ACHN (cell line): ENCODE data around the gene CAMSAP1.

ENCODE experiments used
- DNase-seq: peaks from one replicate; pipeline ENCODE4 v3.0.0-alpha.2; 2015
- in situ Hi-C: cut with HindIII; loops from 2 replicates; pipeline ENCODE4 v1.10.0; 2017; ENCODE audit warnings: low sequenced_read_pairs, low pct_ligation_motif_present, low pct_unique_long_range_greater_than_20kb

The CAMSAP1 gene

DNA sequence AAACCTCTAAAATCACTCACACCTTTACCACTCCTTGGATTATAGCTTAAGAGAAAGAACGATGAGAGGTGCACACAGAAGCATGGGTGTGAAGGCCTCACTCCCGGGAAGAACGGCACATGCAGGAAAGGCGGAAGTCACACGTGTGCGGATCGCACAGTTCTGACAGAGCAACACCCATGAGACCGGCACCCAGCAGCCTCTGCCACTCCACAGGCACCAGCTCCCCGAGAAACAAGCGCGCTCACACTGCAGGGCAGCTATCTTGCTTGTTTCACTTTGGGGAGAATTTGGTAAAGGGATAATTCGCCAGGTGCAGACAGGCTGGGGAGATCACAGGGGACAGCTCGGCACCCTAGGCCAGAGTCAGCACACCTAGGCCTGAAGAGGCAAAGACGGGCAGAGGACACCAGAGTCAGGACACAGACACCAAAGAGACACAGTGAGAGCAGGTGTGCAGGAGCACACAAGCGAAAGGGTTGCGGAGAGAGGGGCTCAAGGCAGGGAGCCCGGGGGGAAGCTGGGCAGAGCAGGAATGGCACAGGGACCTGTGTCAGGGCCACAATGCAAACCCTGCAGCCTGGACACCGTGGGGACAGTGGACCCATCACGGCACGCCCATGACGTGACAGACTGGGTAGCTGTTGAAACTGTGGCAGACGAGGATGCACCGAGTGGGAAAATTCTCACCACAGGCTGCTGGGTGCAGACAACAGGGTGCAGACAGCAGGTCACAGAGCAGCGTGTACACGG is 81.7 kb downstream of the CAMSAP1 start:
- DNase-seq: no peak
- in situ Hi-C loops: no loop called here

DNA sequence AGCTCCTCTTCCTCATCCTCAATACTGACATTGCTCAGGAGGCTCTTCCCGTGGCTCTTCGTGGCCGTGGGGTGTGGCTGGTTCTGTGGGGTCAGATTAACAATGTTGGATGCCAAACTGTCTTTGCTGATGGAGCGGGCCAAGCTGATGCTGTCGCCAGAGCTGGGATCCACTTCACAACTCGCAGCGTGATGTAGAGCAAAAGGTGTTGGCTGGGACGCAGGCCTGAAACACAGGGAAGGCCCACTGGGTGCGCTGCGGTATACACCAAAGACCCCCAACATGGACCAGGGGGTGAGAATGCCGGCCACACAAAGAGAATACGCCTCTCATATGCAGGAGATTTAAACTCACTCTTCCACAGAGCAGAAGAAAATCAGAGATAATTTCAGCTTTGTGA is 84.3 kb downstream of the CAMSAP1 start:
- in situ Hi-C loops: no loop called here
- no peak for DNase-seq

DNA sequence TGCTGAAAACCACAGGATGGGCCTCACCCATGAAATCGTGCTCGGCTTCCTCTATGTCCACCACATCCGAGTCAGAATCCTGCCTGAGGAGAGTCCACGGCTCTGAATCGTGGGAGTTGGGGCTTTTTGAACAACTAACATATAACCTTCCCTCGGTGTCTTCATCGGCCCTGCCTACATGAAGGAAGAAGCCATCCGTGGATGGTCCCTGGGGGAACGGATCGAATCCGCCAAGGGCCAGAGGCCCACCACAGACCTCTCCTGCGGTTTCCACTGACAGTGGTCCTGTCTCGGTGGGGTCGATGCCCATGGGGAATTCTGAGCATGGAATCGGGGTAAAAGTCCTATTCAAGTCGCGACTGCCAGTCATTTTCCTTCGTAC is 85.0 kb downstream of the CAMSAP1 start:
- DNase-seq: no peak
- in situ Hi-C loops: no loop called here

DNA sequence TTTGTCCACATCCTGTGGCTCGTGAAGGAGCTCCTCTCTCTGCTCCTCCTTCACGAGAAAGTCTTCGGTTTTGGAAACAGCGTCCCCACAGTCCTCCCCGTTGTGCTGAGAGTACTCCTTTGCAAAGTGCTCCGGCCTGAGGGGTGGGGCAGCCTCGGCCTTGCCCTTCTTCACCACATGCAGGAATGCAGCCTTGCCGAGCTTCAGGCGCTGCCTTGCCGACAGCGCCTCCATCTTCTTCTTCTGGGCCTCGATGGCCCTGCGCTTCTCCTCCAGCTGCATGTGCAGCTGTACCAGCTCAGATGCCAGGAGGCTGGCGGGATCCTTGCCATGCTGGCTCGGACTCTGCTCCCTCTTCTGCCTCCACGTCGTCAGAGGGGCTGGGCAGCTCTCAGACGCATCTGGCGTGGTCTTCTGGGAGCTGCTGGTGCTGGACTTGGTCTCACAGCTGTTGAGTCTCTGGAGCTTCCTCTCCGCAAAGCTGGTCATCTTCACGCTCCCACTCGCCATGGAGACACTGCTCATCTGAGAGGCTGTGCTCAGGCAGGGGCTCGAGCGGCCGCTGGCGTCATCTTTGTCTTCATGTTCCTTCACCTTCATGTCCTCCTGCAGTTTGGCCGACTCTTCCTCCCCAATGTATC is 85.5 kb downstream of the CAMSAP1 start:
- DNase-seq: no peak
- in situ Hi-C loops: no loop called here

DNA sequence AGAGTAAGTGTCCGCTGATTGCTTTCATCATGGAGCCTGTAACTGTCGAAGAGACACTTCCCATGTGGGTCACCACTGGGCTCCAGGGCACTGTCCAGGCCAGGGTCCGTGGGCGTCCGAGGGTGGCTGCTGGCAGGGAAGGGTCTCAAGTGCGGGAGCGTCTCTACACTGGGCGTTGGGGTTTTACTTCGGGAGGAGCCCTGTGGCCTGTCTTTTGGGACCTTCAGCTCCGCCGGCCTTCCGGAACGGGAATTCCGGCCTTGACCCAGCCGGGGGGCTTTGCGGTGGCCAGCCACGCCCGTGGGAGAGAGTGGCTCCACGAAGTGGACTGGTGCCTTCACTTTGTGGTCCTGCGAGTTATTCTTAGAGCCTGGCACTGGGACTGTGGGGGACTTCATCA is 86.2 kb downstream of the CAMSAP1 start:
- DNase-seq: no peak
- in situ Hi-C loops: no loop called here

DNA sequence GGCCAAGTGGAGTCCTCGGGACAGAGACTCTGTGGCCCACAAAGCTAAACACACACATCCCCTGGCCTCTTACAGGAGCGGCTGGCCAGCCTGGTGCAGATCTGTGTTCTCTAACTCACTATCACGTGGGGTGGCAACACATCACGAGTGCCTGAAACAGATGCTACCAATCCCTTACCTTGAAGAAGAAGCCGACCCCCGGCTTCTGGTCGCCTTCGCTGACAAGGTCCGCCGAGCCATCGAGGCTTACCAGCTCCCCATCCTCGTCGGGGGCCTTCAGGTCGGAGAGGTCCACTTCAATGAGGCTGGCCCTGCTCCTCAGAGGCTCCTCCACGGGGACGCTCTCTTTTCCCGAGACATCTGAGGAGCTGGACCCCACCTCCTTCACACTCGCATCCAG is 86.7 kb downstream of the CAMSAP1 start:
- in situ Hi-C loops: no loop called here
- no peak for DNase-seq

DNA sequence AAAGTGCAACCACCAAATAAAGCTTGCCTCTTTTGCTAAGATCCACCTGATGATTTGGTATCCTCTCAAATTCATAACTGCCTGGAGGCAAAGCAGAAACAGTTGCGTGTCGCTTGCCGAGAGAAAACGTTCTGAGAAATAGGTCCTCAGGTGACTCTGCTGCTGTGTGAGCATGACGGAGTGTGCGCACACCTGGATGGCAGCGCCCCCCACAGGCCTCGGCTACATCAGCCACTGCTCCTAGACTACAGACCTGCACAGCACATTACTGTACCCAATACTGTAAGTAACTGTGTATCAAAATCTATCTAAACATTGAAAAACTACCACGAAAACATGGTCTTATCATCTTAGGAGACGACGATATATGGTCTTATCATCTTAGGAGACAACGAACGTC is 87.4 kb downstream of the CAMSAP1 start:
- no peak for DNase-seq
- in situ Hi-C loops: no loop called here

DNA sequence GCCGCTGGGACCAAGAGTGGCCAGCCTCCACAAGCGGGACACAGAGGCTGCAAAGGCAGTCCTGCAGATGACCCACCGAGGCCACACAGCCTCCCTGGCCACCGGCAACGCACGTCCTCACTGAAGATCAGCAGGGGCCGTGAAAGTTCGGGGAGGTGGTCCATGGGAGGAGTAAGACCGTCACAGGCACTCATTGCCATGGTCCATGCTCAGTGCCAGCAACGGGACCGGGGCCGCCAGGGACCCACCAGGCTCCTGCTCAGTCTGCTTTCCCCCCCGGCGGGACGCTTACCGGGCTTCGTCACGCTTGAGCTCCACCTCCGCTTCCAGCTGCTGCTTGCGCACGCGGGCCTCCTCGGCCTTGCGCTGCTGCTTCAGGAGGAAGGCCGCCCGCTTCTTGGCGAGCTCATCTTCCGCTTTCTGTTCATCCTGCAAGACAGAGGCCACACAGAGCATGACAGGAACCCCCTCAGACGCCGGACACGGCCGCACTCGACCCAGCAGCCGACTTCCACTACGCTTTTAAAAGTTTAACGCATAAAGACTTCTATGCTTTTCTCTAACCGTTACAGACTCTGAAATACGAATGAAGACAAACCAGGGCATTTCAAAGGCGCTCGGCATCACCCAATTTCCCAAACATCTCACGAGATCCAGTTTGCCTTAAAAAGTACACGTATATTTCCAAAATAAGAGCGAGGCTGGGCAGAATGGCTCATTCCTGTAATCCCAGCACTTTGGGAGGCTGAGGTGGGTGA is 88.4 kb downstream of the CAMSAP1 start:
- DNase-seq: no peak
- in situ Hi-C loops: no loop called here

DNA sequence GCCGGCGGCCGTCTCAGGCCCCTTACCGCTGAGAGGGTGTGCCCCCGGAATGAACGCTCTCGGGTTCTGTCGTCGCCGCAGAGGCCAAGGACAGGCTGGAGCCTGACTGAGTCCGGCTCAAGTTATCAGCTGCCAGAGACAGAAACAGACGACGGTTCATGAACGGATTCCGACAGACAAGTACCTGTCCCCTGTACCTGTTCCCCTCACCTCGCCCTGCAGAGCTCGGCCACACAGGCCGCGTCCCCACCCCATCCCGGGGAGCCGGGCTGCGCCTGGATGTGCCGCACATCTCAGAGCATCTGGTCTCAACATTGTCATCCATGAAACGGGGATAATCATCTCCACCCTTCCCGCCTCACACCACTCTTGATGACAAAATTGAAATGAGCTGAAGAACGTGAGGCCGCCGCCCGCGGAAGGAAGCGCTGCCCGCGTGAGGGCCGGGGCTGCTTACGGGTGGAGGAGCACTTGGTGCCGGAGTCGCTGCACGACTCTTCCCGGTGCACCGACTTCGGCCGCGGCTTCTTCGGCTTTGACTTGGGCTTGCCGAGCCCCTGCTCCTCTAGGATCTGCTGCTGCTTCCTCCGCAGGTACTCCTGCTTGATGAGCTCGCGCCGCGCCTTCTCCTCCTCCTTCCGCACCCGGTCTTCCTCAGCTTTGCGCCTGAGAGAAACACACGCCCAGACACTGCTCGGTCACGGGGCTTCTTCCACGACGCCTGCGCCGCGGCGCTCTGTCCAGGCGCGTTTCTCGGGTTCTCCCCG is 89.2 kb downstream of the CAMSAP1 start:
- in situ Hi-C loops: no loop called here
- DNase-seq: no peak

DNA sequence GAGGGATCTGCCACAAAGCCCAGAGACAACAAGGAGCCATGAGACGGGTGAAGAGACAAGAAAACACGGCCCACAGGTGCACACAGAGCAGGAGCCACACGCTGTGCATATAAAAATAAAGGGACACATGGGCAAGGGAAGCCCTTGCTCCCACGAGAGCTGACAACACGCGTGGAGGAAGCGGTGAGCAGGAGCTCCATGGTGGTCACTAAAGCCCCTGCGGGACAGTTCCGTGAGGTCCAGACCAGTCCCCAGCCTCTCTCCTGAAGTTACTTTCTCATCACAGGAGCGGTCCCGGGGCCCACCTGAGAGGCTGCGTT is 90.7 kb downstream of the CAMSAP1 start:
- DNase-seq: no peak
- in situ Hi-C loops: no loop called here

DNA sequence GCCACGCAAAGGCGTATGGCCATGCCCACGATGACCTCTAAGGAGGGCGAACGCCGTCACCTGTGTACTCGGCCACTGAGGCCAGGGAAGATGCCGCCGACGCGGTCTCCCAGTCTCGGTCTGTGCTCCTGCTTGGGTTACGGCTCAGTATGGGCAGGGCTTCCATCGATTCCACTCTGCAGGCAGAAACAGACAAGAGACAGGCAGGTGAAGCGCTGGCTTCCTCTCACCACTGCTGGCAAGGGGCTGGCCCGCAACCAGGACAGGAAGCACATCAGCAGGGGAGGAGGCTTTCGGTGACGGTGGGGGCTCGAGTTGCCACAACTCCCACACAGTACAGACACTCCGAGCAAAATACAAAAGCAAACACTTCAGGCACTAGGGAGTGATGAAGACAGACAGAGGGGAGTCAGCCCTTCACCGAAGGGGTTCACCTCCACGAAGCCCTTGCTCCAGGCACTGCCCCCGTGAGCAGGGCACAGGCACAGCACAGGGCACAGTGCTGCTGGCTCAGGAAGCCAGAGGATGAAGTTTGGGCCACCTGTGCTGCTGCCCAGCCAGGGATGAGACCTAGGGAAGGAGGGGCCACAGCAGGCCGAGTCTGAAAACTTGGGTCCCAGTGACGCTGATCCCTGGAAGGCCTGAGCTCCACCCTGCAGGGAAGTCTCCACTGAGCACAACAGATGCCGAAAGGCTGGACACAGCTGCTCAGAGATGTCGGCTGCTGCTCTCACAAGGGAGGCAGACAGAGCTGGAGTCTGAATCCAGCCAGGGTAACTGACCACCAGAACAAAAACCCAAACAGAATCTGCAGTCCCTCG is 91.3 kb downstream of the CAMSAP1 start:
- in situ Hi-C loops: no loop called here
- DNase-seq: no peak

DNA sequence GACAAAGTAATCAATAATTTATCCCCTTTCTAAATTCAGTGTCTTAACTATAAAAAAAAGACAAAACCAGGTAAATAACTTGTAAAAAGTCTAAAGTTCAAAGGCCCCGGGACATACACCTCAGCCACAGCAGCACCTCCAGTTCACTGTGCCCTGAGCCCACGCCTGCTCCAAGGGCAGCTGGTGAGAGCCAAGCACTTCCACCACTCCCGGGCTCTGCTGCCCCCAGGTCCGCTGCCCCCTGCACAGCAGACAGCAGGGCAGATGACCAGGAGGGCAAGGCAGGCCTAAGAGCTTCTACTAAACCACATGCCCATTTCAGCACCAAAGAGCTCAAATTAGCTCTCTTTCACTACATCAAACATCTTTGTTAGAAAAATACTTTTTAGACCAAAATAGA is 91.9 kb downstream of the CAMSAP1 start:
- no peak for DNase-seq
- in situ Hi-C loops: no loop called here

DNA sequence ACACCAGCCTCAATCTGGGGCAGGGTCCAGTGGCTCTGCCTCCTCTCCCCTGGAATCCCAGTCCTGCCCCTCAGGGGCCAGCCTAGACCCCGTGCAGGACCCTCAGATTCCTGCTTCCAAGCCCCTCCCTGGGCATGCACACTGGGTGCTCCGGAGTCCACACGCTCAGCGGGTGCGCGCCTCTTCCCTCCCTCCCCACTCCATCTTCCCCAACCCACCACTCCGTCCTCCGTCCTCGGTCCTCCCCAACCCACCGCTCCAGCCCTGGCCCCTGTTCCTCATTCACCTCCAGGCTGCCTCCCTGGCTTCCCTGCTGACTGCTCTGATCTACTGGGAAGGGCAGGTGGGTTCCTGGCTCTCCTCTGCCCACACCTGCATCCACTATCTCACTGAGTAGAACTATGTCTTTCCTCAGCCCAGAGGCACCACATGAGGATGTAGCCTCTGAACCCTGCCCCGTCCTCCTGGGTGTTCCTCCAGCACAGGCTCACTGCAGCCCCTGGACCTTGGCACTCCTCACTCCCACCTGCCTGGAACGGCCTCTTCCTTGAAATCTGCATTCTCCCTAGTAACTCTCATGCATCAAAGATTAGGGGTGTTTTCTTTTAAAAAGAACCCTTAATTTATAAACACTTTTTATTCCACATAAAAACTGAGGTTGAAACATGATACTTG is 92.8 kb downstream of the CAMSAP1 start:
- in situ Hi-C loops: no loop called here
- DNase-seq: no peak

DNA sequence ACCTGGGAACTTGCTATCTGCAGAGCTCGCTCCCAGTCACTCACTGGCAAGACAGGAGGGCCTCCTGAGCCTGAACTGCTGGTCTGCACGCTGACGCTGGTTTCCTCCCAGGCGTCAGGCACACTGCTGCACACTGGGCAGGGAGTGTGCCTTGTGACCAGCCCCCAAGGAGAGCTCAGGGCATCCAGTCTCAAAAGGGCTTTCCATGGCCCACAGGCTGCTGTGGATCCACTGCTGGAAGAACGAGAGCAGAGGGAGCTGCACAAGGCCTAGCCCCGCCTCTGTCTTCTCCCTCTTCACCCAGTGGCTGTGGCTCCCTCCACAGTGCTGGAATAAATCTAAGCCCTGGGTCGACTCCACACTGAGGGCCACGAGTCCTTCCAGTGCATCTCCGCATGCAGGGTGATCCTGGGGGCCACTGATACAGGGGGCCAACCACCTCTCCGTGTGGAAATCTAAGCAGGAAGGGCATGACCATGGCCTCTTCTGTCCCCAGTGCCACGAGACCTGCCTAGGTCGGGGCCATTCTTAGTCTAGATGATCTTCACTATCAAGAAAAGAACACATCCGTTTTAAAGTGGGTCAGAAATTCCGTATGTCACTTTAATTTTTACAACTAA is 93.6 kb downstream of the CAMSAP1 start:
- in situ Hi-C loops: no loop called here
- DNase-seq: no peak

DNA sequence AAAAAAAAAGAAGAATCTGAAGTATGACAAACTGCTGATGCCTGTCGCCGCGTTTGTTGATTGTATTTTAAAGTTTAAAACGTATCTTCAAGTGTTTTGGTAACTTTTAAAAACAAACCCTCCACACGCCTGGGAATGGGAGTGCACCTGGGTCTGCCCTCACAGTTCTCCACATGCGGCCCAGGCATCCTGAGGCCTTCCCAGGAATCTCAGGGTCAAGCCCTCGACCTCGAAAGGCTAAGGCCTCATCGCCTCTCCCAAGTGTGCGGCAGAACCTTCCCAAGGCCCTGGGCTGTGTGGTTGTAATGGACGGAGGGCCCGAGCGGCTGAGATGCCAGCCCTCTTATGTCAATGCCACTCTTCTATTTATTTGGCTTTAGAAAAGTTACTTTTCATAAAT is 94.4 kb downstream of the CAMSAP1 start:
- DNase-seq: no peak
- in situ Hi-C loops: no loop called here

DNA sequence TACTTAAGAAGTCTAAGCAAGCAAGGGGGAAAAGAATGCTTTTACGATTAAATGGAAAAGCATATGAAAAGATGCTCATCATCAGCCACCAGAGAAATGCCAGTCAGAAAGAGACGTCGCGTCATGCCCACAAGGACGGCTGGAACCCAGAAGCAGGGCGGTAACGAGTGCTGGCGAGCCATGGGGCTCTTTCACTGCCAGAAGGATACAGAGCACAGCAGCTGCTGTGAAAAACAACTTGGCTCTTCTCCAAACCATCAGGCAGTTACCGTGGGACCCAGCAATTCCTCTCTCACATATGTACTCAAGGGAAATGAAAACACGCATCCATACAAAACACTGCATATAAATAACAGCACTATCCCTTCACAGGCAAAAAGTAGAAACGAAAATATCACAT is 95.5 kb downstream of the CAMSAP1 start:
- no peak for DNase-seq
- in situ Hi-C loops: no loop called here

DNA sequence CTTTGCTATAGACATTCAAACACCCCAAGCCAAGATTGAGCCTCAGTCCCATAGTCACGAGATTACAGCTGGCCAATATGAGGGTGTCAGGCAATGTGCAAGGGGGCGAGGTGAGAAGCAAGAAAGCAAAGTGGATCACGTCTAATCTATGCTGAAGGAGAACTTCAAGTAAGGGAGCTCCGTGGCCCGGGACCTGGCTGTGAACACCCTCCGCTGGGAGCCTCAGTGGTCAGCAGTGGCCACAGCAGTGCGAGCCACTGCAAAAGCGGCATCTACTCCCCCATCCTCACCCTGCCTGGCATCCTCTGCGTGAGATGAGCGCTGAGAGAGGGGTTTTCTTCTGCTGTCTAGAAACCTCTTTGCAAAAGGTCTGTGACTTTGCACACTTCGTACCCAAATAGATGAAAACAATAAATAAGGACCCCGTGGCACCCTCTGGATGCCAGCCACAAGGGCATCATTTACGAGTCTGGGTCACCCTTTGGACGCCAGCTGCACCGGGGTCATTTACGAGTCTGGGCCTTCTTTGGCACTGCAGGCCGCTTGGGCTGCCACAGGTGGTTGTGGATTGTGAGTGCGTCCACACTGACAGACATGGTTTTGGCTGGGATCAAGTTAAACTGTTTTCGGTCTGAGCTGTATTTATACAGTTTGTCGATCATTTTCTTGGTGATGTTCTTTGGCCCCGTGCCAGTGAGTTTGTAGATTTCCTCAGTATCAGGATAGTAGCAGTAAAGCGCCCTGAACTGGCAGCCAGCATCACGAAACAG is 96.4 kb downstream of the CAMSAP1 start:
- no peak for DNase-seq
- in situ Hi-C loops: no loop called here
